ENCODE measurements around the gene GLMP. TPM values are rescaled to one million over a fixed set of nuclear protein-coding genes. Genes with fewer than 3 reads are reported as not detected.

GLMP gene
- total RNA-seq, 4 donors from 2014 or later = 30.8 to 45.9 (median 42.1) TPM

GRCh38 chr1:156246781-156247459 lies 48.6 kb downstream of the GLMP start:
- Histone ChIP-seq H3K4me1 (peaks cover 0 to 61% (median 28%) of the 10 kb centered on the region in 4 donors), H3K36me3 (peaks cover 0 to 53% (median 9%) of the 10 kb centered on the region in 3 donors), H3K4me3 (peak overlapping the region in 3 of 4 donors; percentile 4 to 30 (median 16)), H3K27ac (peak overlapping the region; percentile 56 to 85 (median 76)), H3K9me3 (no peaks in the 10 kb centered on the region), H3K27me3 (no peaks in the 10 kb centered on the region)
- WGBS, 2 donors = 29 to 38% methylated on average over 16 of the region's 16 CpGs
- TF ChIP-seq CTCF (IDR thresholded peaks at IDR 0.05) (no peak), POLR2A (IDR thresholded peaks at IDR 0.05) (peak in 1 of 2 donors; percentile 60), EP300 (IDR thresholded peaks at IDR 0.05) (peak in 1 of 2 donors; percentile 50)
- peak in 1 of 2 donors; percentile 32 for DNase-seq (ENCODE audit: low spot score in 2 of 2)

- Histone ChIP-seq H3K4me3 (peak overlapping the region; percentile 2 to 41 (median 15)), H3K27ac (peak overlapping the region; percentile 56 to 85 (median 76)), H3K36me3 (peaks cover 0 to 53% (median 4%) of the 10 kb centered on the region in 3 donors), H3K27me3 (no peaks in the 10 kb centered on the region), H3K4me1 (peaks cover 0 to 55% (median 28%) of the 10 kb centered on the region in 4 donors), H3K9me3 (no peaks in the 10 kb centered on the region)
- TF ChIP-seq CTCF (IDR thresholded peaks at IDR 0.05) (no peak), EP300 (IDR thresholded peaks at IDR 0.05) (no peak), POLR2A (IDR thresholded peaks at IDR 0.05) (no peak)
- no peak for DNase-seq (ENCODE audit: low spot score in 2 of 2)
- 53 to 56% methylated on average over 10 of the region's 10 CpGs for WGBS, 2 donors
Measured at GRCh38 chr1:156246241-156246780, 49.2 kb downstream of the GLMP start.

- H3K9me3 ChIP-seq = no peaks in the 10 kb centered on the region
- H3K27ac ChIP-seq = peak overlapping the region in 3 of 4 donors; percentile 42 to 85 (median 46)
- H3K4me1 ChIP-seq = peaks cover 0 to 53% (median 28%) of the 10 kb centered on the region in 4 donors
- H3K27me3 ChIP-seq = no peaks in the 10 kb centered on the region
- 9 to 11% methylated on average over 32 to 51 of the region's 69 CpGs for WGBS, 2 donors
- H3K36me3 ChIP-seq = peaks cover 0 to 53% (median 4%) of the 10 kb centered on the region in 3 donors
- no peak for DNase-seq (ENCODE audit: low spot score in 2 of 2)
- peak overlapping the region in 3 of 4 donors; percentile 2 to 41 (median 26) for H3K4me3 ChIP-seq
- TF ChIP-seq CTCF (IDR thresholded peaks at IDR 0.05) (no peak), EP300 (IDR thresholded peaks at IDR 0.05) (no peak), POLR2A (IDR thresholded peaks at IDR 0.05) (no peak)
Measured at GRCh38 chr1:156245451-156246232, 49.8 kb downstream of the GLMP start.

GRCh38 chr1:156244712-156245111 lies 50.8 kb downstream of the GLMP start:
- Histone ChIP-seq H3K36me3 (peaks cover 0 to 51% (median 0%) of the 10 kb centered on the region in 3 donors), H3K4me1 (peaks cover 0 to 47% (median 28%) of the 10 kb centered on the region in 4 donors), H3K4me3 (no peak overlapping the region), H3K9me3 (no peaks in the 10 kb centered on the region), H3K27ac (peak overlapping the region in 2 of 4 donors; percentile 16 to 85), H3K27me3 (no peaks in the 10 kb centered on the region)
- WGBS, 2 donors = 87% methylated on average over 17 of the region's 17 CpGs
- TF ChIP-seq POLR2A (IDR thresholded peaks at IDR 0.05) (no peak), CTCF (IDR thresholded peaks at IDR 0.05) (no peak), EP300 (IDR thresholded peaks at IDR 0.05) (no peak)
- DNase-seq (ENCODE audit: low spot score in 2 of 2) = no peak

Data from tibial nerve (tissue), 4 donors.